Kidney (tissue), 14 donors: ENCODE results near the gene LRBA. TPM values are rescaled to one million over a fixed set of nuclear protein-coding genes. Genes with fewer than 3 reads are reported as not detected.

Source experiments
- DNase-seq, 5 donors: peaks; one replicate each; pipeline ENCODE4 v3.0.0-alpha.2; 2013 to 2020
- FAIRE-seq: peaks from 2 replicates; lab custom pipeline; 2012; peaks lifted over from hg19 to GRCh38; lab: Jason Lieb, UNC
- H3K27ac ChIP-seq, 2 donors: one replicate each; pipeline ENCODE4 v1.7.0; 2013; ENCODE audit warnings: low read depth in 2 of 2, low read length in 2 of 2, inconsistent platforms in 1 of 2
- H3K27me3 ChIP-seq: one replicate; pipeline ENCODE4 v1.7.1; 2013; ENCODE audit warnings: low read length, inconsistent platforms; ENCODE audit not compliant: control insufficient read depth, insufficient read depth
- H3K36me3 ChIP-seq, 3 donors: one replicate each; pipeline versions ENCODE4 v1.7.0 to v1.7.1; 2013; ENCODE audit warnings: low read length in 3 of 3, control low read depth in 1 of 3, inconsistent platforms in 1 of 3; ENCODE audit not compliant: insufficient read depth in 3 of 3, control insufficient read depth in 2 of 3
- H3K4me1 ChIP-seq, 3 donors: one replicate each; pipeline versions ENCODE4 v1.7.0 to v1.7.1; 2013; ENCODE audit warnings: low read length in 3 of 3, inconsistent platforms in 1 of 3, low read depth in 1 of 3; ENCODE audit not compliant: control insufficient read depth in 2 of 3, insufficient read depth in 2 of 3
- H3K4me3 ChIP-seq, 3 donors: one replicate each; pipeline versions ENCODE4 v1.7.0 to v1.8.1; 2013; ENCODE audit warnings: low read length in 3 of 3, control low read depth in 1 of 3, inconsistent platforms in 1 of 3
- H3K9ac ChIP-seq, 3 donors: one replicate each; pipeline versions ENCODE4 v1.7.0 to v1.7.1; 2013; ENCODE audit warnings: low read length in 3 of 3, control low read depth in 1 of 3, inconsistent platforms in 1 of 3
- H3K9me3 ChIP-seq, 3 donors: one replicate each; pipeline versions ENCODE4 v1.7.0 to v1.7.1; 2013; ENCODE audit warnings: low read length in 3 of 3, control low read depth in 1 of 3, inconsistent platforms in 1 of 3; ENCODE audit not compliant: control insufficient read depth in 2 of 3, insufficient read depth in 1 of 3
- CTCF ChIP-seq: IDR thresholded peaks from 3 replicates; pipeline ENCODE4 v1.5.1; 2012; ENCODE audit warnings: mild to moderate bottlenecking, moderate library complexity, borderline replicate concordance; ENCODE audit not compliant: insufficient read depth; ENCODE audit errors: extremely low read depth
- intact Hi-C: fragments of 100-400 bp; cut with DNase I; formaldehyde crosslinking; loops from one replicate; pipeline ENCODE4 v1.11.1; 2022
- polyA plus RNA-seq: library from polyadenylated mRNA; stranded (reverse); fragments of 350-450 nt; fragmentation: Illumina TruSeq; extraction: RNeasy Lipid Tissue Mini Kit (QIAGEN cat#74804); gene quantifications from one replicate; pipeline ENCODE4 v1.2.3, GENCODE V29; 2014; ENCODE audit warnings: low read depth, low replicate concordance; ENCODE audit not compliant: insufficient read depth
- total RNA-seq: library from RNA; stranded (reverse); fragmentation: NEBNext Ultra II Directional; extraction: Animal tissue kit (Norgen Biotek cat#: 25700); gene quantifications from one replicate; pipeline ENCODE4 v1.2.1, GENCODE V29; 2021
- donor health status: control.
- donor health status: control.
- donor health status: control.
- donor health status: control.
- donor health status: control.
- donor health status: DM: yes; HTN: yes; CAD: no.
- donor health status: Normal renal cell carcinoma (clear cell type).

Gene LRBA
- total and polyA plus RNA-seq, 2 donors from 2014 or later: 20.3 to 76.7 TPM

DNA sequence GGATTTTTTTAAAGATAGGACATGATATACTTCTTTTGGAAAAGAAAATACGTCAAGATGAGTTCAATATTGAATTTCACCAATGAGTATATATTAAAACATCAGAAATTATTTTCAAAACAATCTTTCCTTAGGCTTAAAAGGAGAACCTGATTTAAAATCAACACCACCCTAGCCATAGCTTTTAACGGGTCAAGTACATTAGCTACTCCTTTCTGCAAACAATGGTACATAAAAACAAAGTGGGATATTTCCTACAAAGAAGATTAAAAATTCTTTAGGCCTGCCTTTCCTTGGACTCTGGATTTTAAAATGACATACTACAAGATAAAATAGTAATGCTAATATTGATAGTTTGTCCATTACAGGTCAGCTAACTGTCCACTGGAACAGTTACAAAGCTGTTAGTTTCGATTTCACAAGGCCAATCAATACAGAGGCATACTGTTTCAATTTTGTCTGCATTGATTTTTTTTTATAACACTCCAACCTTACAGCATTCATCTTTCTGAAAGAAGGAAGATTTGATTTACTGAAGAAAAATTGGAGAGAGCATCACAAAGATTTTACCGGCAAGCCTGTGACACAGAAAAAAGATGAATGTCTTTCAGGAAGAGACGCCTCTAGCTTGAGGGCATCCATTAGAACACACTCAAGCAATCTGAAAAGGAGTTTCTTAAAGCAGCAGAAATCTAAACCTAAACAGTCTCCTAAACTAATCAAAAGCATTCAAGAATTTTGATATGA lies 335.9 kb downstream of the LRBA start:
- H3K9ac ChIP-seq: no peak overlapping the region
- no peaks in the 10 kb centered on the region for H3K27me3 ChIP-seq
- no peak for TF ChIP-seq CTCF

DNA sequence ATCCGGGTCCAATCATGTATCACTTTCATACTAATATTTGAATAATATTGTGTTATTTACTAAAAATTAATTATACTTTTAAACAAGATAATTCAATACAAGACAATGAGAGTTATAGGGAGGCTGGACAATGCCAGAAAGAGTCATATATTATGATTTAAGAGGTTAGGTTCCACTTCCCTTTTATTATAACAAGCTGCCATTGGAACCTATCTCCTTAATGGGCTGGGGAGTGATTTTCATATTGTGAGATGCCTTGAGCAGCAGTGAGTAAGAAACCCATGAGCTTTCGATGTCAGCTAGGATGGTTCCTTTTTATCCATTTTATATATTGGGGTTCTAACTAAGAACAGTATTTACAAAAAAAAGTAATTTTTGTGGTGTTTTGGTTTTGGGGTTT lies 341.3 kb downstream of the LRBA start:
- H3K36me3 ChIP-seq: no peaks in the 10 kb centered on the region
- no peaks in the 10 kb centered on the region for H3K27me3 ChIP-seq
- H3K4me1 ChIP-seq: no peaks in the 10 kb centered on the region
- H3K27ac ChIP-seq: no peak overlapping the region
- intact Hi-C loops: no loop called here
- H3K4me3 ChIP-seq: no peak overlapping the region
- no peak overlapping the region for H3K9ac ChIP-seq
- TF ChIP-seq CTCF: no peak
- DNase-seq: no peak
- H3K9me3 ChIP-seq: no peaks in the 10 kb centered on the region
- no peak for FAIRE-seq

More for the DNA sequence above, 335.9 kb downstream of the LRBA start:
- Histone ChIP-seq H3K4me3 (no peak overlapping the region), H3K36me3 (no peaks in the 10 kb centered on the region), H3K27ac (no peak overlapping the region), H3K9me3 (no peaks in the 10 kb centered on the region), H3K4me1 (no peaks in the 10 kb centered on the region)
- DNase-seq: no peak
- FAIRE-seq: no peak
- intact Hi-C loops: no loop called here

GRCh38 chr4:150668824-150669223 lies 346.3 kb downstream of the LRBA start:
- no peak for FAIRE-seq

More at GRCh38 chr4:150668824-150669223, 346.3 kb downstream of the LRBA start:
- DNase-seq: no peak
- no peak overlapping the region for H3K27ac ChIP-seq
- H3K4me3 ChIP-seq: no peak overlapping the region
- intact Hi-C loops: no loop called here
- no peak overlapping the region for H3K9ac ChIP-seq
- no peaks in the 10 kb centered on the region for H3K36me3 ChIP-seq
- no peaks in the 10 kb centered on the region for H3K4me1 ChIP-seq
- H3K27me3 ChIP-seq: no peaks in the 10 kb centered on the region
- H3K9me3 ChIP-seq: no peaks in the 10 kb centered on the region
- no peak for TF ChIP-seq CTCF
